SK-N-SH treated with all-trans-retinoic acid at 6 μM for 48 hours (cell line): ENCODE measurements around the gene ADSS1.

Source experiments
- ATAC-seq: fragments of 200-7000 bp; cut with Tn5 transposase; 3 replicates; pipeline ENCODE4 v1.9.1; 2020; ENCODE audit warnings: mild to moderate bottlenecking, moderate library complexity
- ARNTL ChIP-seq: fragments of 450-650 bp; formaldehyde crosslinking; IDR thresholded peaks from 2 replicates; pipeline ENCODE4 v1.5.0; 2020; ENCODE audit warnings: low read depth, mild to moderate bottlenecking, moderate library complexity, borderline replicate concordance
- BACH2 ChIP-seq: fragments of 250-450 bp; sonication (Bioruptor Pico); IDR thresholded peaks from 2 replicates; pipeline ENCODE4 v1.9.0; 2021; ENCODE audit warnings: mild to moderate bottlenecking, borderline replicate concordance
- CREB5 ChIP-seq: fragments of 250-450 bp; sonication (Bioruptor Pico); IDR thresholded peaks from 2 replicates; pipeline ENCODE4 v1.5.1; 2020; ENCODE audit warnings: low read depth, mild to moderate bottlenecking, moderate library complexity
- CSDC2 ChIP-seq: fragments of 250-450 bp; sonication (Bioruptor Pico); IDR thresholded peaks from 2 replicates; pipeline ENCODE4 v1.5.0; 2020; ENCODE audit warnings: mild to moderate bottlenecking, moderate library complexity
- ESRRG ChIP-seq: fragments of 250-450 bp; sonication (Bioruptor Pico); IDR thresholded peaks from 2 replicates; pipeline ENCODE4 v1.6.1; 2021; ENCODE audit warnings: mild to moderate bottlenecking
- GLIS3 ChIP-seq: fragments of 250-450 bp; sonication (Bioruptor Pico); IDR thresholded peaks from 2 replicates; pipeline ENCODE4 v1.5.0; 2020; ENCODE audit warnings: mild to moderate bottlenecking, moderate library complexity
- ISL1 ChIP-seq: fragments of 250-450 bp; sonication (Bioruptor Pico); IDR thresholded peaks from 2 replicates; pipeline ENCODE4 v2.1.2; 2022; ENCODE audit warnings: mild to moderate bottlenecking, moderate library complexity
- OSR1 ChIP-seq: fragments of 250-450 bp; sonication (Bioruptor Pico); IDR thresholded peaks from 2 replicates; pipeline ENCODE4 v1.8.0; 2022; ENCODE audit warnings: moderate library complexity, mild to moderate bottlenecking, inconsistent platforms
- PATZ1 ChIP-seq: fragments of 250-450 bp; sonication (Bioruptor Pico); IDR thresholded peaks from 2 replicates; pipeline ENCODE4 v1.8.0; 2020; ENCODE audit warnings: mild to moderate bottlenecking, moderate library complexity, borderline replicate concordance
- POU6F1 ChIP-seq: fragments of 250-450 bp; sonication (Bioruptor Pico); IDR thresholded peaks from 2 replicates; pipeline ENCODE4 v1.8.0; 2021; ENCODE audit warnings: low read depth, mild to moderate bottlenecking, moderate library complexity, borderline replicate concordance
- RARB ChIP-seq: fragments of 250-450 bp; sonication (Bioruptor Pico); IDR thresholded peaks from 2 replicates; pipeline ENCODE4 v1.8.0; 2021; ENCODE audit warnings: mild to moderate bottlenecking, moderate library complexity
- SNAI2 ChIP-seq: fragments of 250-450 bp; sonication (Bioruptor Pico); IDR thresholded peaks from 2 replicates; pipeline ENCODE4 v1.5.0; 2020; ENCODE audit warnings: mild to moderate bottlenecking, moderate library complexity
- TCF4 ChIP-seq: fragments of 250-450 bp; sonication (Bioruptor Pico); IDR thresholded peaks from 2 replicates; pipeline ENCODE4 v1.8.0; 2021; ENCODE audit warnings: mild to moderate bottlenecking, moderate library complexity, borderline replicate concordance
- TOX ChIP-seq: fragments of 250-450 bp; sonication (Bioruptor Pico); IDR thresholded peaks from 2 replicates; pipeline ENCODE4 v1.8.0; 2021; ENCODE audit warnings: mild to moderate bottlenecking, moderate library complexity, borderline replicate concordance
- TSHZ2 ChIP-seq: fragments of 250-450 bp; sonication (Bioruptor Pico); IDR thresholded peaks from 2 replicates; pipeline ENCODE4 v1.5.0; 2020; ENCODE audit warnings: mild to moderate bottlenecking, moderate library complexity
- ZC3H10 ChIP-seq: fragments of 250-450 bp; sonication (Bioruptor Pico); IDR thresholded peaks from 2 replicates; pipeline ENCODE4 v1.5.1; 2021; ENCODE audit warnings: mild to moderate bottlenecking, moderate library complexity
- ZFP3 ChIP-seq: fragments of 250-450 bp; sonication (Bioruptor Pico); IDR thresholded peaks from 2 replicates; pipeline ENCODE4 v1.5.0; 2020; ENCODE audit warnings: mild to moderate bottlenecking, moderate library complexity
- ZFP30 ChIP-seq: fragments of 450-650 bp; formaldehyde crosslinking; IDR thresholded peaks from 2 replicates; pipeline ENCODE4 v1.5.0; 2022; ENCODE audit warnings: mild to moderate bottlenecking, moderate library complexity
- ZNF565 ChIP-seq: fragments of 450-650 bp; formaldehyde crosslinking; conservative IDR thresholded peaks from 2 replicates; pipeline ENCODE4 v1.5.0; 2020; ENCODE audit warnings: low read depth, mild to moderate bottlenecking, moderate library complexity
- ZNF70 ChIP-seq: fragments of 450-650 bp; formaldehyde crosslinking; IDR thresholded peaks from 2 replicates; pipeline ENCODE4 v1.5.0; 2020; ENCODE audit warnings: mild to moderate bottlenecking, moderate library complexity
- ZNF8 ChIP-seq: fragments of 450-650 bp; formaldehyde crosslinking; IDR thresholded peaks from 2 replicates; pipeline ENCODE4 v1.5.0; 2020; ENCODE audit warnings: mild to moderate bottlenecking, moderate library complexity

The ADSS1 gene

GRCh38 chr14:104709387-104710039 is 14.5 kb upstream of the ADSS1 start:
- TF ChIP-seq POU6F1 (CRISPR knock-in tag): no peak
- no peak for TF ChIP-seq ISL1 (CRISPR knock-in tag)
- TF ChIP-seq ZC3H10 (CRISPR knock-in tag): no peak
- TF ChIP-seq BACH2 (CRISPR knock-in tag): no peak
- TF ChIP-seq TOX: no peak
- no peak for TF ChIP-seq PATZ1 (CRISPR knock-in tag)
- TF ChIP-seq SNAI2 (CRISPR knock-in tag): no peak
- no peak for TF ChIP-seq ZFP30 (CRISPR knock-in tag)
- no peak for TF ChIP-seq CREB5
- no peak for TF ChIP-seq ESRRG
- TF ChIP-seq GLIS3: no peak
- no peak for TF ChIP-seq RARB
- ATAC-seq: no peak

- TF ChIP-seq ZNF70 (no peak), PATZ1 (CRISPR knock-in tag) (no peak), RARB (no peak), CREB5 (no peak), BACH2 (CRISPR knock-in tag) (no peak), ZNF565 (CRISPR knock-in tag) (no peak), ZNF8 (CRISPR knock-in tag) (no peak), TOX (no peak), ESRRG (no peak), CSDC2 (no peak), ZFP30 (CRISPR knock-in tag) (no peak), ARNTL (CRISPR knock-in tag) (no peak), OSR1 (CRISPR knock-in tag) (no peak)
- no peak for ATAC-seq
Observed at GRCh38 chr14:104710071-104710735, 13.8 kb upstream of the ADSS1 start.

GRCh38 chr14:104712881-104713734 is 10.9 kb upstream of the ADSS1 start:
- ATAC-seq: no peak
- TF ChIP-seq TCF4 (CRISPR knock-in tag) (no peak), TSHZ2 (CRISPR knock-in tag) (no peak), ISL1 (CRISPR knock-in tag) (no peak), ZFP3 (CRISPR knock-in tag) (no peak), SNAI2 (CRISPR knock-in tag) (no peak), ZFP30 (CRISPR knock-in tag) (no peak), TOX (no peak), GLIS3 (no peak), CSDC2 (no peak), ZNF70 (no peak), POU6F1 (CRISPR knock-in tag) (no peak), OSR1 (CRISPR knock-in tag) (no peak), ZNF565 (CRISPR knock-in tag) (no peak), RARB (no peak), ZC3H10 (CRISPR knock-in tag) (no peak)
